Neural progenitor cell (in vitro differentiated cells): ENCODE data around the gene PDE11A.

Source experiments
- EZH2 ChIP-seq: fragments of 200-600 bp; sonication (generic); IDR thresholded peaks from 2 replicates; pipeline ENCODE4 v1.6.1; 2017; ENCODE audit warnings: antibody characterized with exemption, mild to moderate bottlenecking, moderate library complexity
- EZH2phosphoT487 ChIP-seq: fragments of 200-600 bp; sonication (generic); IDR thresholded peaks from 2 replicates; pipeline ENCODE4 v1.6.1; 2017; ENCODE audit warnings: antibody characterized with exemption
- TF ChIP-seq, protein P1 (sequence below): fragments of 200-600 bp; sonication (generic); IDR thresholded peaks from 2 replicates; pipeline ENCODE4 v1.5.1; 2017; ENCODE audit warnings: antibody characterized with exemption, mild to moderate bottlenecking

DNA sequence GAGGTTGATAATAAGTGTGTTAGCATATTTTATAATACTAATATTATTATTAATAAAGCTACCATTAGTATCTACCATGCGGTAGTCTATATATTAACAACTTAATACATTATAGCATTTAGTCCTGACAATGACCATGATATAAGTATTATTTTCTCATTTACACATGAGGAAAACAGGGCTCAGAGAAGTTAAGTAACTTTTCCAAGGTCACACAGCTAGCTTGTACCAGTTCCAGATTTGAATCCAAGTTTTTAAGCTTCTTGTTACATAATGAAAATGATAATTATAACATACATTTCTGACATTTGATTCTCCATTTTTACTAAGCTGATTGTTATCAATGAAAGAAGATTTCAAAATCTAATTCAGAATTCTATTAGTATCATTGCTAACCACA, 369.4 kb downstream of the PDE11A start:
- TF ChIP-seq, protein P1, sequence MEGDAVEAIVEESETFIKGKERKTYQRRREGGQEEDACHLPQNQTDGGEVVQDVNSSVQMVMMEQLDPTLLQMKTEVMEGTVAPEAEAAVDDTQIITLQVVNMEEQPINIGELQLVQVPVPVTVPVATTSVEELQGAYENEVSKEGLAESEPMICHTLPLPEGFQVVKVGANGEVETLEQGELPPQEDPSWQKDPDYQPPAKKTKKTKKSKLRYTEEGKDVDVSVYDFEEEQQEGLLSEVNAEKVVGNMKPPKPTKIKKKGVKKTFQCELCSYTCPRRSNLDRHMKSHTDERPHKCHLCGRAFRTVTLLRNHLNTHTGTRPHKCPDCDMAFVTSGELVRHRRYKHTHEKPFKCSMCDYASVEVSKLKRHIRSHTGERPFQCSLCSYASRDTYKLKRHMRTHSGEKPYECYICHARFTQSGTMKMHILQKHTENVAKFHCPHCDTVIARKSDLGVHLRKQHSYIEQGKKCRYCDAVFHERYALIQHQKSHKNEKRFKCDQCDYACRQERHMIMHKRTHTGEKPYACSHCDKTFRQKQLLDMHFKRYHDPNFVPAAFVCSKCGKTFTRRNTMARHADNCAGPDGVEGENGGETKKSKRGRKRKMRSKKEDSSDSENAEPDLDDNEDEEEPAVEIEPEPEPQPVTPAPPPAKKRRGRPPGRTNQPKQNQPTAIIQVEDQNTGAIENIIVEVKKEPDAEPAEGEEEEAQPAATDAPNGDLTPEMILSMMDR: no peak
- TF ChIP-seq EZH2 (no peak), EZH2phosphoT487 (no peak)
